HL-60/S4 treated with phorbol 12-myristate 13-acetate at 8.2 ng/mL for 4 days and 3 days (cell line): ENCODE results near the gene SIAH2.

ENCODE experiments used
- in situ Hi-C: fragments of 300-500 bp; cut with MboI; formaldehyde crosslinking; loops from 2 replicates; pipeline ENCODE4 v1.15.0; 2022; ENCODE audit warnings: low sequenced_read_pairs

SIAH2 gene

GRCh38 chr3:150775001-150775599 lies 12.1 kb upstream of the SIAH2 start:
- in situ Hi-C loops = no loop called here

GRCh38 chr3:150773616-150774192 lies 10.7 kb upstream of the SIAH2 start:
- in situ Hi-C loops = no loop called here

GRCh38 chr3:150771600-150771999 lies 8.6 kb upstream of the SIAH2 start:
- in situ Hi-C loops = no loop called here

- in situ Hi-C loops = no loop called here
These were observed 7.7 kb upstream of the SIAH2 start for GRCh38 chr3:150770681-150771080.

GRCh38 chr3:150766742-150767141 lies 3.8 kb upstream of the SIAH2 start:
- in situ Hi-C loops = no loop called here

GRCh38 chr3:150765949-150766720 lies 3.2 kb upstream of the SIAH2 start:
- in situ Hi-C loops = no loop called here

- in situ Hi-C loops = no loop called here
These were observed 2.0 kb upstream of the SIAH2 start for GRCh38 chr3:150764967-150765366.

- in situ Hi-C loops = no loop called here
These were observed 1.6 kb upstream of the SIAH2 start for GRCh38 chr3:150764566-150764965.

- in situ Hi-C loops = no loop called here
These were observed 993 bp upstream of the SIAH2 start for GRCh38 chr3:150763841-150764483.

- in situ Hi-C loops = no loop called here
These were observed 277 bp downstream of the SIAH2 start for GRCh38 chr3:150762662-150763121.

GRCh38 chr3:150761831-150762661 lies 923 bp downstream of the SIAH2 start:
- in situ Hi-C loops = no loop called here

GRCh38 chr3:150760431-150761200 lies 2.4 kb downstream of the SIAH2 start:
- in situ Hi-C loops = no loop called here

- in situ Hi-C loops = no loop called here
These were observed 3.0 kb downstream of the SIAH2 start for GRCh38 chr3:150759947-150760346.

GRCh38 chr3:150759319-150759718 lies 3.6 kb downstream of the SIAH2 start:
- in situ Hi-C loops = no loop called here

GRCh38 chr3:150757768-150758167 lies 5.2 kb downstream of the SIAH2 start:
- in situ Hi-C loops = no loop called here

- in situ Hi-C loops = no loop called here
These were observed 5.6 kb downstream of the SIAH2 start for GRCh38 chr3:150757364-150757763.

GRCh38 chr3:150756491-150757059 lies 6.4 kb downstream of the SIAH2 start:
- in situ Hi-C loops = no loop called here

- in situ Hi-C loops = no loop called here
These were observed 7.1 kb downstream of the SIAH2 start for GRCh38 chr3:150755902-150756301.

- in situ Hi-C loops = no loop called here
These were observed 8.1 kb downstream of the SIAH2 start for GRCh38 chr3:150754896-150755295.

GRCh38 chr3:150751781-150752263 lies 11.1 kb downstream of the SIAH2 start:
- in situ Hi-C loops = no loop called here
